ENCODE data around the gene DEFB129.

Gene DEFB129

GRCh38 chr20:257419-257818 is 30.4 kb downstream of the DEFB129 start, which contains the start of gene DEFB132:
Gene DEFB132, plus strand, starts transcription at chr20:257724. Its CDS starts 55 bp downstream, at chr20:257779.
- DNase-seq: no peak

DNA sequence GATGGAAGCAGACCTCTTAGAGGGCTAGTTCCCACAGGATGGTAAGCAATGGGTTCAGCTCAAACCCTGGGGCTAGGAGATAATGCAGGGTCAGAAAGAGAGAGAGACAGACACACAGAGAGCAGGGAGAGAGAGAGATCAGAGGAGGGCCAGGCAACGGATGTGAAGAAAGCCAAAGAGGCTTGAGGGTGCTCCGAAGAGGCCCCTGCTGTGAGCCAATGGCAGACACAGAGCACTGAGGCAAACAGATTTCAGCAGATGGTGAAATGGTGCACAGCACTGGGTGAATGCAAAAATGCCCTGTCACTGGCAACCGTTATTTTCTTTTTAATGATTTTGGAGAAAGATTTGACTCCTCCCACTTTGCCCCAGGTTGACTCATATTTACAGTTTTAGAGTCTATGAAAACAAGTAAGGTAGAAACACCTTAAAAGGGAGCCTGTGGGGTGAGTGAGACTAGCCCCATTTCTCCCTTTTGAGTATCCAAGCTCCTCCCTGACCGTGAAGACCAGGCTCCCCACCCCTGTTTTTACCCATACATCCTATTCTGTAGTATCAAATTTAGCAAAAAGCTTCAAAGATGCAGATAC is 31.3 kb downstream of the DEFB129 start:
- no peak for DNase-seq

- DNase-seq: no peak
Measured at GRCh38 chr20:258963-259362, 31.9 kb downstream of the DEFB129 start.

- no peak for DNase-seq
Measured at GRCh38 chr20:259981-260380, 32.9 kb downstream of the DEFB129 start.

DNA sequence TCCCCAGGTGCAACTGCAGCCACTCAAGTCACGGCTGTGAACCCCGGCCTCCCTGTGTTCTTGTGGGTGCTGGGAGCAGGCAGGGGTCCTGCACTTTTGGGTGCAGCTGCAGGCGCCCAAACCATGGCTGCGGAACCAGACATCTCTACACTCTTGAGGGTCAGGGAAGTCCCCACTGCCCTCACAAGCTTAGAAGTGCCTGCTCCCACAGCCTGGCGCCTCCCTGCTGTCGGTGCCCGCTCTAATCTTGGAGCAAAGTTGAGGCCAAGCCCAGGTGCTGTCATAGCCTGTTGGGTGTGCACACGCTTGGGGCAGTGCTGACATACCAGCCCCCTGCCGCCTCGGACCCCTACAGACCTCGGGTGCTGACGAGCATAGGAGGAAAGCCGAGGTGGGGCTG is 36.6 kb downstream of the DEFB129 start:
- no peak for DNase-seq

DNA sequence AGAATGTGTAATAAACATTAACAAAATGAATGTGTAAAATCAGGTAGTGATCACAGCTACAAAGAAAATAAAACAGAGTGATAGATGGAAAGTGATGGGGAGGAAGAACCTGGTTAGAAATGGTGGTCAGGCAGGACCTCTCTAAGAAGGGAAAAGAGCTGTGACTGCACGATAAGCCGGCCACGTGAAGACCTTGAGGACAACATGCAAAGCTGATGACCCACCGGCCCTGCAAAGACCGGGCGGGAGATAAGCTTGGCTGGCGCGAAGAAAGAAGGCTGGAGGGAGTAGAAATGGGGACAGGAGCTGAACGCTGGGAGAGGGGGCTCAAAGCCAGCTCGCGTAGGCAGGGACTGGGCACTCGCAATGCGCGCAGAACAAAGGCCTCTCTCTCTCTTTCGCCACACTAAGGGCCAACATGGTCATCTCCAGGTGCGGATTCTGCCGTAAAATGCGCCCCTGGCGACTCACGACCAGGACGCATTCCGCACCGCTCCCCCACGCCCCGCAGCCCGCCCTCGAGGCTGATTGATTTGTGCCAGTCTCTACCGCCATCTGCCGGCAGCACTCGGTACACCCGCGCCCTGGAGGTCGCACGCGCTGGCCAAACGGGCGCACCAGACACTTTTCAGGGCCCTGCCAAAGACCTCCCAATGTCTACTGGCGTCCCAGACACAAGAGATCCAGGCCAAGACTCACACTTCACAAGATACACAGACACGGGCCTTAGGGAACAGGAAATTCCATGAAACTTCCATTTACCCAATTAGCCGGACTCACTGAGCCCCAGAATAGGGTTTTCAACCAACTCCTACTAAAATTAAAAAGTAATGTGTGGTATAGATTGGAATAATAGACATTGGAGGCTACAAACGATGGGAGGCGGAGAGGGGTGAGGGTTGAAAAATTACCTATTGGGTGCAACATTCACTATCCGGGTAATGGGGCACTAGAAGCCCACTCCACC is 39.8 kb downstream of the DEFB129 start:
- peak; percentile 89 for DNase-seq

DNA sequence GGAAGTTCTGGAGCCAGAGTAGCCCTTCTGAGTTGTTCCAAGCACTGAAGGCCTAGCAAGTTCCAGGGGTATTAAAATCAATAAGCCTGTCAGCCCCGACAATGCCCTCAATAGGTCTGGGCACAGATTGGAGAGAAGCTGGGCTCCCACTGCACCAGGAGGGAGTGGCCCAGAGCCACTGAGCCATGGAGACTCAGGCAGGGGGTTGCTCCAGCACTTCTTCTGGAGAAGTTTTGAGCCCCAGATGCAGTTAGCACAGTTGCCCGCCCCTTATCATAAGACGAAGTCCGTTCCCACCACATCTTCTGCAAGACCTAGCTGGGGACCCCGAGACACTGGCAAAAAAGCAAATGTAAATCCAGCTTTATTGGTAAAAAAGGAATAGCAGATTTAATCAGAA is 43.5 kb downstream of the DEFB129 start:
- DNase-seq: no peak

GRCh38 chr20:271069-271468 is 44.0 kb downstream of the DEFB129 start:
- DNase-seq: no peak

- no peak for DNase-seq
Measured at GRCh38 chr20:271528-271927, 44.5 kb downstream of the DEFB129 start.

DNA sequence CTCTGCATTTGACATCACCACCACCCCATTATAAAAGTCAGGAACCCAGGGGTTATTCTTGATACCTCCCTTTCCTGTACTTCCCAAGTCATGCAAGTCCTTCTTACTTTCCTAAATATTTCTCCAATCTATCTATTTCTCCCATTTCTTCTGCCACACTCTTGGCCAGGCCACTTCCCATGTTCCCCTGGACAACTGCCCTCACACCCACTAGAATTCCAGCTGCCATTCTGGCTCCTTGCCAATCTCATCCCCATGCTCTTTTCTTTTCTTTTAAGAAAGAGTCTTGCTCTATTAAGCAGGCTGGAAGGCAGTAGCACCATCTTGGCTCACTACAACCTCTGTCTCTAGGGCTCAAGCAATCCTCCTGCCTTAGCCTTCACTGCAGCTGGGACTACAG is 45.7 kb downstream of the DEFB129 start:
- no peak for DNase-seq

- DNase-seq: no peak
Measured at GRCh38 chr20:273884-274283, 46.8 kb downstream of the DEFB129 start.

GRCh38 chr20:275791-276190 is 48.7 kb downstream of the DEFB129 start:
- no peak for DNase-seq

- no peak for DNase-seq
Measured at GRCh38 chr20:276620-277495, 49.8 kb downstream of the DEFB129 start.

DNA sequence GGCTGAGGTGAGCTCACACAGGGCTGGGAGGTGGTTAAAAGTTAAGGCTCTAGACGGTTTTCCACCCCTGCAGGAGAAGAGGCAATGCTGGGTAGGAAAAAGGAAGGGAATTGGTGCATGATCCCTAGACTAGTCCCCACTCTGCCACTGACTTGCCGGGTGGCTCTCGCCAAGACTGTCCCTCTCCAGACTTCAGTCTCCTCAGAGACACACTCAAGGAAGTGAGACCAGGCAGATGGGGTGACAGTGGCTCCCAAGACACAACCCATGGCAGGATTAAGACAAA is 50.4 kb downstream of the DEFB129 start:
- no peak for DNase-seq

- DNase-seq: no peak
Measured at GRCh38 chr20:278181-278580, 51.1 kb downstream of the DEFB129 start.

DNA sequence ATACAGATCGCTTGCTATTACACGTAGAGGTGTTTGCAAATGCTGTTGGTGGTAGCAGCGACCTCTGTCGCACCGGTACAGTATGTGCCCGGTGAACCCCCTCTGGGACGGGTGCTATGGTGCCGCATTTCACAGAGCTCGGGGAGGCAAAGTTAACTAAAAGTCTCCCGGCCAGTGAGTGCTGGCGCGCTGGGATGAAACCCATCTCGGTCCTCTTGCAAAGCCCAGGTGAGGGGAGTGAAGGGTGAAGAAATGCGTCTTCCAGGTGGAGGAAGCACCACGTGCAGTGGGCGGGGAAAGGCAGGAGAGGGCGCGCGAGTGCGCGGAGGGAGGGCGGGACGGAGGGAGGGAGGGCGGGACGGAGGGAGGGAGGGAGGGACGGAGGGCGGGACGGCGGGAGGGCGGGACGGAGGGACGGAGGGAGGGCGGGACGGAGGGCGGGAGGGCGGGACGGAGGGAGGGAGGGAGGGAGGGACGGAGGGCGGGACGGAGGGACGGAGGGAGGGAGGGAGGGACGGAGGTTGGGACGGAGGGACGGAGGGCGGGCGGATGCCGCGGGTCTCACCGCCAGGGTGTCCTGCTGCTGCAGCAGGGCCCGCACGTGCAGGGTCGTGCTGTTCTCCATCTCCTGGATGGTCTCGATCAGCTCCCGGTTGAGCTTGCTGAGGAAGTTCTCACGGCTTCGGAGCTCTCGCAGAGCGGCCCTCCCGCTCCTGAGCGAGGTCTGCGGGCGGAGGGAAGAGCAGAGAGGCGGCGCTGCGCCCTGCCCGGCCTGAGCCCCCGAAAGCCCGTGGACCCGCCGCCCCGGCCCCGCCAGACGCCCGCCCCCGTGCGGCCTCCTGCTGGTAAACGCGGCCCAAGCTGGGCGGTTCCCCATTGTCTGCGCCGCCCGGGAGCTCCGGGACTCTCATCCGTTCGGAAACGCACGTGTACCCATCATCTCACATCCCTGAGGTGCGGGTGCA is 51.8 kb downstream of the DEFB129 start:
- no peak for DNase-seq

All from 8988T (cell line).